DMS53 treated with DMSO at 0.1 percent for 48 hours (cell line): Measurements from ENCODE around the gene CENPT.
A peak's percentile ranks its signal among the peaks of the same experiment; 100 is the strongest.

Experiments used
- DNase-seq: peaks from one replicate; lab custom pipeline; 2025; ENCODE audit not compliant: unreplicated experiment; lab: John Stamatoyannopoulos, UW

CENPT gene, protein sequence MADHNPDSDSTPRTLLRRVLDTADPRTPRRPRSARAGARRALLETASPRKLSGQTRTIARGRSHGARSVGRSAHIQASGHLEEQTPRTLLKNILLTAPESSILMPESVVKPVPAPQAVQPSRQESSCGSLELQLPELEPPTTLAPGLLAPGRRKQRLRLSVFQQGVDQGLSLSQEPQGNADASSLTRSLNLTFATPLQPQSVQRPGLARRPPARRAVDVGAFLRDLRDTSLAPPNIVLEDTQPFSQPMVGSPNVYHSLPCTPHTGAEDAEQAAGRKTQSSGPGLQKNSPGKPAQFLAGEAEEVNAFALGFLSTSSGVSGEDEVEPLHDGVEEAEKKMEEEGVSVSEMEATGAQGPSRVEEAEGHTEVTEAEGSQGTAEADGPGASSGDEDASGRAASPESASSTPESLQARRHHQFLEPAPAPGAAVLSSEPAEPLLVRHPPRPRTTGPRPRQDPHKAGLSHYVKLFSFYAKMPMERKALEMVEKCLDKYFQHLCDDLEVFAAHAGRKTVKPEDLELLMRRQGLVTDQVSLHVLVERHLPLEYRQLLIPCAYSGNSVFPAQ

GRCh38 chr16:67847064-67847861 lies at the start of gene CENPT:
Gene CENPT (minus strand): TSS chr16:67847693. CDS start chr16:67833859, 13,834 bp downstream.
- DNase-seq: no peak

- DNase-seq: no peak
Observed at GRCh38 chr16:67897231-67897630, 49.7 kb upstream of the CENPT start.

DNA sequence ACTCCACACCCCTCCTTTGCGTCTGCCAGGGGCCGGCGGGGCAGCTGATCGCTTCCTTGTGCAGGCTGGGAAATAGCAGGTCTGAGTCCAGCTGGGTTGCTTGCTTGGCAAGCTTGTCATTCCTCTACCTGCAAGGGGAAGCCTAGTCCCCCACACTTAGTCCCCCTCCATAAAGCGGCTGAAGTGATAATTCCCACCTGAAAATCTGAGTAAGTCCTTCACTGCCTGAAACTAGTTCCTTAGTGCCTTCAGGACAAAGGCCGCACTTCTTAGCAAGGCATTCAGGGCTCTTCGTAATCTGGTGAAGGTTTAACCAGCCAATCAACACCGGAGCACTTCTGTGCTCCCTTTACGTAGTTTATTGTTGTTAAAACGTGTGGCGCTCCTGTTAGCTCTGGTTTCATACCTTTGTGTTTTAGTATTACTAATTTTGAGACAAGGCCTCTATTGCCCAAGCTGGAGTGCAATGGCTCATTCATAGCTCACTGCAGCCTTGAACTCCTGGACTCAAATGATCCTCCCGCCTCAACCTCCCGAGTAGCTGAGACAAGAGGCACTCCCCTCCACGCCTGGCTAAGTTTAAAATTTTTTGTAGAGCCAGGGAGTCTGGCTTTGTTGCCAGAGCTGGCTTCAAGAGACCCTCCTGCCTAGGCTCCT lies 46.4 kb upstream of the CENPT start:
- DNase-seq: no peak

- peak; percentile 80 for DNase-seq
Observed at GRCh38 chr16:67892899-67893742, 45.6 kb upstream of the CENPT start, which contains the start of gene PSKH1. Gene PSKH1 (plus strand): TSS chr16:67893254. CDS start chr16:67908750, 15,496 bp downstream.

DNA sequence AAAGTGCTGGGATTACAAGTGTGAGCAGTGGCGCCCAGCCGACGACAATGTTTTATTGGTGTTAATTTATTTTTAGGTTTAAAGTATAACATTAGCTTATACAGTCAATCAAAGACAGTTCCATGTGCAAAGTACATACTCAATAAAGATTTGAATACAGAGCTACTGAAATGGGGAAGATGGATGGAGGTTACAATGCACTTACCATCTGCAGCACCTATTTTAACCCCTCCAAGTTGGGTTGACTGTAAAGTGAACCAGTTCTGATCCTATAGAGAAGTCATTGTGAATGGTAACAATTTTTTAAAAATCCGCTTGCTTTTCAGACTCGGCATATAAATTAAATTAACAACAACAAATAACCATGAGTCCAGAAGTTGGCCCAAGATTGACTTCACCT lies 44.9 kb upstream of the CENPT start:
- no peak for DNase-seq

DNA sequence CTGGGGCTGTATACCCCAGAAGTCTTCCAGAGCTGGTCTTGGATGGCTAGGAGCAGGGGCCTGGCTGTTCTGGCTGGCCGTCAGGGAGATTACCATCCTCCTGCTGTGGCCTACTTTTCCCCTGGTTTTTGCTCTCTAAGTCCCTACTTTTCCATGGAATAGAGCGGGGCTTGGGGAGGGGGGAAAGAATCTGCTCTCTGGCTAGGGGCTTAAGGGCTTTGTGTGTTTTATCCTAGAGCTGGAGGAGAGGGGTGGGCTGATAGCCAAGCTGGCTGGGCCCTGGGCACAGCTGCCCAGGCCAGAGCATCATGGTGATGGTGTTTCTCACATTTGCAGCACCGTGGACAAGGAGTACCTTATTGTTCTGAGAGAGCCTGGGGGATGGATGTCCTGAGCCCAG lies 40.8 kb upstream of the CENPT start:
- DNase-seq: no peak

GRCh38 chr16:67886387-67886786 lies 38.9 kb upstream of the CENPT start:
- no peak for DNase-seq

DNA sequence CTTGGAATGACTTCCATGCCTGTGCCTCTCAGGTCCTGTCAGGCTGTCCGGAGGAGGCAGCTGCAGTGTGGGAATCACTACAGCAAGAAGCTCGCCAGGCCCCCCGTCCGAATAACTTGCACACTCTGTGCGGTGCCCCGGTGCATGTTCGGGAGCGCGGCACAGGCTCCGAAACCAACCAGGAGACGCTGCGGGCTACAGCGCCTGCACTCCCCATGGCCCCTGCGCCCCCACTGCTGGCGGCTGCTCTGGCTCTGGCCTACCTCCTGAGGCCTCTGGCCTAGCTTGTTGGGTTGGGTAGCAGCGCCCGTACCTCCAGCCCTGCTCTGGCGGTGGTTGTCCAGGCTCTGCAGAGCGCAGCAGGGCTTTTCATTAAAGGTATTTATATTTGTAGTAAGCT lies 38.5 kb upstream of the CENPT start:
- DNase-seq: no peak

- DNase-seq: no peak
Observed at GRCh38 chr16:67885545-67885944, 38.1 kb upstream of the CENPT start.

DNA sequence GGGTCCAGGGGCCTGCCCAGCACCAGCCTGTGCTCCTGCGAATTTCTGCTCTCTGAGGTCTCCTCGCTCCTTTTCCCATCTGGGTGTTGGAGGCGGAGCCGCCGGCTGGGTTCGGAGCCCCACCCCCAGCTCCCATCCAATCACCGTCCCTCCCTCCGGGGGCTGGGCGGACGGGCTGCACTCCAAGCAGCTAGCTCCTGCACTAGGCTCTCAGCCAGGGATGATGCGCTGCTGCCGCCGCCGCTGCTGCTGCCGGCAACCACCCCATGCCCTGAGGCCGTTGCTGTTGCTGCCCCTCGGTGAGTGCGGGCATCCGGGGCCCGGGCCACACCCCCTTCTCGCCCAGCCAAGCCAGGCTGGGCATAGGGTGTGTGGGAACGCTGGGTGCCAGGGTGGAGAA lies 37.2 kb upstream of the CENPT start, which contains the start of gene NRN1L:
Gene NRN1L (plus strand): TSS at position 202 of the 400 bp plus-strand sequence. CDS start 19 bp downstream, at position 221.
- DNase-seq: no peak

DNA sequence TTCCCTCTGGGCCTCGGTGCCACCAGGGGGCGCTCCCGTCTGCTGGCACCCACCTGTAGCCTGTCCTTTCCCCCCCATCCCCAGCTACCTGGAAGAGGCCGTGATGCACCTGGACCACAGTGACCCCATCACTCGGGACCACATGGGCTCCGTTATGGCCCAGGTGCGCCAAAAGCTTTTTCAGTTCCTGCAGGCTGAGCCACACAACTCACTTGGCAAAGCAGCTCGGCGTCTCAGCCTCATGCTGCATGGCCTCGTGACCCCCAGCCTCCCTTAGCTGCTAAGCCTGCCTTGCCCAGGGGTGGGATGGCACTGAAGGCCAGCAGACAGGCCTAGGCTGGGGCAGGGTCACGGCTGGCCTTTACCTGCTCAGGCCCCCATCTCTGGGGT lies 36.4 kb upstream of the CENPT start:
- DNase-seq: peak; percentile 37

GRCh38 chr16:67883146-67883871 lies 35.8 kb upstream of the CENPT start:
- no peak for DNase-seq

GRCh38 chr16:67882374-67883145 lies 35.1 kb upstream of the CENPT start:
- DNase-seq: no peak

DNA sequence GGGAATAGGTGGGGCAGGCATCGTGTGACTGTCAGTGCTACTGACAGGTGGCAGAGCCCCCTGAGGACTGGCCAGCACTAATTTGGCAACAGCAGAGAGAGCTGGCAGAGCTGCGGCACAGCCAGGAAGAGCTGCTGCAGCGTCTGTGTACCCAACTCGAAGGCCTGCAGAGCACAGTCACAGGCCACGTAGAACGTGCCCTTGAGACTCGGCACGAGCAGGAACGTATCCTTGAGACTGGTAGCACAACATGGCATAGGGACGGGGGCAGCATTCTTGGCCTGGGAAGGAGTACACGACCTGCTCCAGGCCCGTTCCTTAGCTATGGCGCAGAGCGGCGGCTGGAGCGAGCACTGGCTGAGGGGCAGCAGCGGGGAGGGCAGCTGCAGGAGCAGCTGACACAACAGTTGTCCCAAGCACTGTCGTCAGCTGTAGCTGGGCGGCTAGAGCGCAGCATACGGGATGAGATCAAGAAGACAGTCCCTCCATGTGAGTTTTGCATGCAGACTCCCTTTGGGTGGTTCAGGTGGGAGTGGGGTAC lies 34.2 kb upstream of the CENPT start:
- DNase-seq: no peak

DNA sequence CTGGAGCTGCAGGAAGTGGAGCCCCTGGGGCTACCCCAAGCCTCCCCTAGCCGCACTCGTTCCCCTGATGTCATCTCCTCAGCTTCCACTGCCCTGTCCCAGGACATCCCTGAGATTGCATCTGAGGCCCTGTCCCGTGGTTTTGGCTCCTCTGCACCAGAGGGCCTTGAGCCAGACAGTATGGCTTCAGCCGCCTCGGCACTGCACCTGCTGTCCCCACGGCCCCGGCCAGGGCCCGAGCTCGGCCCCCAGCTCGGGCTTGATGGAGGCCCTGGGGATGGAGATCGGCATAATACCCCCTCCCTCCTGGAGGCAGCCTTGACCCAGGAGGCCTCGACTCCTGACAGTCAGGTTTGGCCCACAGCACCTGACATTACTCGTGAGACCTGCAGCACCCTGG lies 33.1 kb upstream of the CENPT start:
- DNase-seq: no peak

GRCh38 chr16:67879936-67880335 lies 32.4 kb upstream of the CENPT start:
- no peak for DNase-seq

GRCh38 chr16:67879462-67879861 lies 32.0 kb upstream of the CENPT start:
- no peak for DNase-seq

DNA sequence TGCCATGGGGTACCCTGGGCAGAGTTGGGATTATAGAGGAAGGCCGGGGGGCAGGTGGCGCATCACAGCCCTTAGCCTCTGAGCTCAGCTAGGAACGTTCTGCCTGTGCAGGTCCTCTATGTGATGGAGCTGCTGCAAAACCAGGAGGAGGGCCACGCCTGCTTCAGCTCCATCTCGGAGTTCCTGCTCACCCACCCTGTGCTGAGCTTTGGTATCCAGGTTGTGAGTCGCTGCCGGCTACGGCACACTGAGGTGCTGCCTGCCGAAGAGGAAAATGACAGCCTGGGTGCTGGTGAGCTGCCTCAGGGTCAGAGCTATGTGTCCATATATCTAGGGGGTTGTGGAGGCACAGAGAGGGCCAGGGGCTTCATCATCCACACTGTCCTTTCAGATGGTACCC lies 31.4 kb upstream of the CENPT start:
- no peak for DNase-seq

DNA sequence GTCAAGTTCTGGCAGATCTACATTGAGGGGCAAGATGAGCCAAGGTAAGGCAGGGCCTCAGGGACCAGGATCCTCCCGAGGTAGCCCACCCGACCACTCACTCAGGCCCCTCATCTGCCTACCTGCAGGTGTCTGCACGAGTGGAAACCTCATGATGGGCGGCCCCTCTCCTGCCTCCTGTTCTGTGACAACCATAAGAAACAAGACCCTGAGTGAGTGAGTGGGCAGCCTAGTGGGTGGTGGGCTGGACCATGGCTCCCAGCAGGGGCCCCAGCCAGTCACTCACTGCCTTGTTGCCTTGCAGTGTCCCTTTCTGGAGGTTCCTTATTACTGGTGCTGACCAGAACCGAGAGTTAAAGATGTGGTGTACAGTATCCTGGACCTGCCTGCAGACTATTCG lies 30.7 kb upstream of the CENPT start:
- DNase-seq: no peak
